Measurements from ENCODE around the gene G6PC1. TPM values are rescaled to one million over a fixed set of nuclear protein-coding genes. Genes with fewer than 3 reads are reported as not detected.

G6PC1 gene
- total and polyA plus RNA-seq, 2 of the 13 experiments (the other 11 are each of a cell fraction or from before 2014, with no cell fraction given), result 1.7 to 37.9 TPM

- peak; percentile 73 for TF ChIP-seq ERF (CRISPR knock-in tag; IDR thresholded peaks at IDR 0.05)
- peak; percentile 22; the same call in 1 of the 2 replicates for TF ChIP-seq ZFX (CRISPR knock-in tag; IDR thresholded peaks at IDR 0.05; ENCODE audit: low read depth)
- TF ChIP-seq RAD51 (IDR thresholded peaks at IDR 0.05; ENCODE audit: borderline replicate concordance), result no peak
- no peak for TF ChIP-seq REL (CRISPR knock-in tag; conservative IDR thresholded peaks at IDR 0.05)
- peak; percentile 99 for TF ChIP-seq STAG1 (CRISPR knock-in tag; IDR thresholded peaks at IDR 0.05)
- TF ChIP-seq SMC3 (IDR thresholded peaks at IDR 0.05; ENCODE audit: low read length), result peak; percentile 99
- TF ChIP-seq SNAPC4 (CRISPR knock-in tag; IDR thresholded peaks at IDR 0.05), result no peak
- no peak for TF ChIP-seq POLR2G (IDR thresholded peaks at IDR 0.05; ENCODE audit: low read depth, low read length)
- no peak for TF ChIP-seq ZNF121 (CRISPR knock-in tag; IDR thresholded peaks at IDR 0.05)
- peak; percentile 39; the same call in 1 of the 2 replicates for TF ChIP-seq ZNF770 (CRISPR knock-in tag; IDR thresholded peaks at IDR 0.05)
- no peak for TF ChIP-seq REST (IDR thresholded peaks at IDR 0.05; ENCODE audit: borderline replicate concordance in 1 of 2, low read depth in 1 of 2, low read length in 2 of 2)
- TF ChIP-seq TFAP4 (IDR thresholded peaks at IDR 0.05; ENCODE audit: borderline replicate concordance, low read depth), result no peak
- no peak for TF ChIP-seq ZNF136 (CRISPR knock-in tag; IDR thresholded peaks at IDR 0.05; ENCODE audit: low read depth)
- TF ChIP-seq ZNF484 (CRISPR knock-in tag; IDR thresholded peaks at IDR 0.05; ENCODE audit: borderline replicate concordance, low read depth), result no peak
Measured at GRCh38 chr17:42937712-42938596, 37.4 kb downstream of the G6PC1 start (continued).

All from HepG2 (cell line).